Pericardium fibroblast (primary cell): ENCODE measurements around the gene NPFF. TPM values are rescaled to one million over a fixed set of nuclear protein-coding genes. Genes with fewer than 3 reads are reported as not detected.

Experiments
- total RNA-seq: library from RNA; depleted of rRNA; stranded (reverse); fragments of >200 nt; gene quantifications from 2 replicates; pipeline ENCODE4 v1.2.3, GENCODE V29; 2015

The NPFF gene
- not detected in 2 replicates for total RNA-seq

GRCh38 chr12:53506881-53507602 lies at the start of gene NPFF:
TSS of gene NPFF (minus strand) at chr12:53507484. CDS start at chr12:53507474, 10 bp downstream.

GRCh38 chr12:53500776-53501614 lies 6.3 kb downstream of the NPFF start, which contains the start of gene TARBP2:
TSS of gene TARBP2 (plus strand) at chr12:53501283. CDS start at chr12:53501409, 126 bp downstream.

GRCh38 chr12:53499266-53500141 lies 7.8 kb downstream of the NPFF start, which contains the start of gene MAP3K12:
TSS of gene MAP3K12 (minus strand) at chr12:53499458. CDS start at chr12:53487391, 12,067 bp downstream.

Other genes starting within 250 kb of the NPFF start
- gene ESPL1, start 239.2 kb downstream of the NPFF start, total RNA-seq, result 0.12 and 1.8 TPM in 2 replicates
- 559 and 576 TPM in 2 replicates for gene PFDN5, start 211.9 kb downstream of the NPFF start, total RNA-seq
- gene MYG1, start 207.8 kb downstream of the NPFF start, total RNA-seq, result 43.3 and 64.9 TPM in 2 replicates
- 40.7 and 41.6 TPM in 2 replicates for gene AAAS, start 185.9 kb downstream of the NPFF start, total RNA-seq
- not detected in 2 replicates for gene SP7, start 171.1 kb downstream of the NPFF start, total RNA-seq
- gene SP1, start 127.3 kb downstream of the NPFF start, total RNA-seq, result 23.9 and 33.4 TPM in 2 replicates
- gene AMHR2, start 83.6 kb downstream of the NPFF start, total RNA-seq, result 0.09 and 0.23 TPM in 2 replicates
- gene PRR13, start 65.8 kb downstream of the NPFF start, total RNA-seq, result 72.2 and 91.3 TPM in 2 replicates
- 165 and 336 TPM in 2 replicates for gene PCBP2, start 55.4 kb downstream of the NPFF start, total RNA-seq
- gene MAP3K12, start 8.0 kb downstream of the NPFF start, total RNA-seq, result 39.1 and 46.5 TPM in 2 replicates
- gene TARBP2, start 6.2 kb downstream of the NPFF start, total RNA-seq, result 40.6 and 40.9 TPM in 2 replicates
- gene ATF7, start 118.9 kb upstream of the NPFF start, total RNA-seq, result 11.4 and 14.4 TPM in 2 replicates
- gene ATP5MC2, start 168.6 kb upstream of the NPFF start, total RNA-seq, result 250 and 431 TPM in 2 replicates
- 119 and 132 TPM in 2 replicates for gene CALCOCO1, start 220.0 kb upstream of the NPFF start, total RNA-seq
- not detected in 2 replicates for gene CISTR, start 244.5 kb upstream of the NPFF start, total RNA-seq